ENCODE measurements around the gene PAPPA2. TPM values are rescaled to one million over a fixed set of nuclear protein-coding genes. Genes with fewer than 3 reads are reported as not detected.

Gene PAPPA2
- total RNA-seq, 1 donor from 2014 or later, result not detected

DNA sequence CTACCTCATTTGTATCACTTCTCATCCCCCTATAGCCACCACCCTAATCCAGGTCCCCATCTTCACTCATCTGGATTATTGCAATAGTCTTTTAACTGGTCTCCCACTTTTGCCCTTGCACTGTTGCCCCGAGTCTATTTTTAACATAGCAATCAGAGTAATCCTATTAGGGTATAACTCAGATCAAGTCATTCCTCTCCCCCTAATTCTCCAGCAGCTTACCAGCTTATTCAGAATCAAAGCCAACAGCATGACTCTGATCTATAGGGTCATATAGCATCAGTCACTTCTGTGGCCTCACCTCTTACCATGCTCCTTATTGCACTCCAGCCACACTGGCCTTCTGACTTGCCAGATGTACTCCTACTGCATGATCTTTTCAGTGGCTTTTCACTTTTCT, 140.7 kb downstream of the PAPPA2 start:
- no peak for DNase-seq
- intact Hi-C loops (cut with micrococcal nuclease), result no loop called here
- no peak for TF ChIP-seq CTCF (IDR thresholded peaks at IDR 0.05)
- no peaks in the 10 kb centered on the region for H3K4me1 Mint-ChIP-seq
- H3K36me3 Mint-ChIP-seq (ENCODE audit: low read depth), result no peaks in the 10 kb centered on the region
- ATAC-seq (ENCODE audit: low read depth), result no peak
- no peak overlapping the region for H3K4me3 Mint-ChIP-seq
- ChIA-PET CTCF (no interaction called here), POLR2A (no interaction called here)
- no peak overlapping the region for H3K27ac Mint-ChIP-seq
- H3K27me3 Mint-ChIP-seq, result no peaks in the 10 kb centered on the region
- H3K9me3 Mint-ChIP-seq, result no peaks in the 10 kb centered on the region

GRCh38 chr1:176604461-176604860, 141.5 kb downstream of the PAPPA2 start:
- no peak for TF ChIP-seq CTCF (IDR thresholded peaks at IDR 0.05)
- CTCF ChIA-PET, result no interaction called here
- Mint-ChIP-seq H3K27me3 (no peaks in the 10 kb centered on the region), H3K9me3 (no peaks in the 10 kb centered on the region), H3K27ac (no peak overlapping the region), H3K4me1 (no peaks in the 10 kb centered on the region), H3K4me3 (no peak overlapping the region), H3K36me3 (ENCODE audit: low read depth) (no peaks in the 10 kb centered on the region)
- intact Hi-C loops (cut with micrococcal nuclease), result no loop called here
- POLR2A ChIA-PET, result no interaction called here
- DNase-seq (no peak), ATAC-seq (ENCODE audit: low read depth) (no peak)

GRCh38 chr1:176605176-176605575, 142.2 kb downstream of the PAPPA2 start:
- Mint-ChIP-seq H3K4me1 (no peaks in the 10 kb centered on the region), H3K9me3 (no peaks in the 10 kb centered on the region), H3K27me3 (no peaks in the 10 kb centered on the region), H3K36me3 (ENCODE audit: low read depth) (no peaks in the 10 kb centered on the region), H3K27ac (no peak overlapping the region), H3K4me3 (no peak overlapping the region)
- ATAC-seq (ENCODE audit: low read depth) (no peak), DNase-seq (no peak)
- TF ChIP-seq CTCF (IDR thresholded peaks at IDR 0.05), result no peak
- ChIA-PET CTCF (no interaction called here), POLR2A (no interaction called here)
- intact Hi-C loops (cut with micrococcal nuclease), result no loop called here

GRCh38 chr1:176609556-176610408, 146.8 kb downstream of the PAPPA2 start:
- ChIA-PET CTCF (no interaction called here), POLR2A (no interaction called here)
- Mint-ChIP-seq H3K9me3 (no peaks in the 10 kb centered on the region), H3K27ac (no peak overlapping the region), H3K36me3 (ENCODE audit: low read depth) (no peaks in the 10 kb centered on the region), H3K27me3 (no peaks in the 10 kb centered on the region), H3K4me3 (no peak overlapping the region), H3K4me1 (no peaks in the 10 kb centered on the region)
- ATAC-seq (ENCODE audit: low read depth) (no peak), DNase-seq (no peak)
- intact Hi-C loops (cut with micrococcal nuclease), result no loop called here
- no peak for TF ChIP-seq CTCF (IDR thresholded peaks at IDR 0.05)

GRCh38 chr1:176612791-176613190, 149.8 kb downstream of the PAPPA2 start:
- DNase-seq (no peak), ATAC-seq (ENCODE audit: low read depth) (no peak)
- no peaks in the 10 kb centered on the region for H3K36me3 Mint-ChIP-seq (ENCODE audit: low read depth)
- no peaks in the 10 kb centered on the region for H3K27me3 Mint-ChIP-seq
- ChIA-PET CTCF (no interaction called here), POLR2A (no interaction called here)
- H3K4me3 Mint-ChIP-seq, result no peak overlapping the region
- TF ChIP-seq CTCF (IDR thresholded peaks at IDR 0.05), result no peak
- no peaks in the 10 kb centered on the region for H3K4me1 Mint-ChIP-seq
- intact Hi-C loops (cut with micrococcal nuclease), result no loop called here
- no peak overlapping the region for H3K27ac Mint-ChIP-seq
- no peaks in the 10 kb centered on the region for H3K9me3 Mint-ChIP-seq
